ENCODE results near the gene MRPS6. TPM values are rescaled to one million over a fixed set of nuclear protein-coding genes. Genes with fewer than 3 reads are reported as not detected.

Gene MRPS6
- total RNA-seq, 1 experiment from 2014 or later: 55.1 TPM

GRCh38 chr21:34075091-34075425 lies 1.7 kb downstream of the MRPS6 start:
- RAD21 ChIA-PET (ENCODE audit: low non-redundant PET in 1 of 2, low total read pairs in 2 of 2, uncharacterized antibody in 2 of 2, unreplicated experiment in 2 of 2): no interaction called here
- intact Hi-C loops (cut with micrococcal nuclease): loop anchor here (10.0 kb wide), 1 partner anchor 130 kb away; no protein-coding TSS in a partner anchor
- no peaks in the 10 kb centered on the region for H3K27me3 ChIP-seq (ENCODE audit: insufficient read depth, low read length)
- H3K4me2 ChIP-seq (ENCODE audit: low read length): peak overlapping the region; percentile 73
- POLR2A ChIA-PET: no interaction called here
- no peak overlapping the region for H3K4me3 ChIP-seq (replicated peaks in 1 of 2; ENCODE audit: low read depth in 1 of 2, low read length in 2 of 2)
- H3K9ac ChIP-seq (ENCODE audit: low read length): peak overlapping the region; percentile 64; the same call in 1 of the 2 replicates
- H3K36me3 ChIP-seq (ENCODE audit: control insufficient read depth in 1 of 2, insufficient read depth in 2 of 2, low read length in 2 of 2): 0 out of 4 replicates have a peak, but pooled peaks cover 0 to 5% of the 10 kb centered on the region in 2 experiments
- no peak overlapping the region for H2AFZ ChIP-seq (ENCODE audit: low read depth, low read length, poor library complexity, severe bottlenecking)
- TF ChIP-seq SRF (IDR thresholded peaks at IDR 0.05; ENCODE audit: low read depth) (no peak), SP1 (IDR thresholded peaks at IDR 0.05; ENCODE audit: low read depth) (no peak), ZNF274 (IDR thresholded peaks at IDR 0.05; ENCODE audit: low read depth, low read length) (no peak), CBX3 (IDR thresholded peaks at IDR 0.05; ENCODE audit: low read depth) (no peak), CEBPB (IDR thresholded peaks at IDR 0.05; ENCODE audit: low read depth) (no peak), TCF7L2 (IDR thresholded peaks at IDR 0.05; ENCODE audit: borderline replicate concordance, extremely low read depth, insufficient read depth, insufficient read length) (no peak)
- peaks cover 55% of the 10 kb centered on the region for H3K79me2 ChIP-seq (ENCODE audit: insufficient read depth, low read length)
- DNase-seq (ENCODE audit: low read depth, low spot score) (no peak), ATAC-seq (no peak)
- no peak overlapping the region for H3K27ac ChIP-seq (ENCODE audit: low read depth, low read length)
- CTCF ChIA-PET: no interaction called here
- BruUV-seq (replicated peaks): no TSS peak
- no peaks in the 10 kb centered on the region for H3K9me2 ChIP-seq (ENCODE audit: insufficient read depth)
- no peaks in the 10 kb centered on the region for H4K20me1 ChIP-seq (ENCODE audit: insufficient read depth)
- H3K9me3 ChIP-seq (ENCODE audit: control insufficient read depth in 1 of 2, insufficient read depth in 1 of 2, low read depth in 1 of 2, low read length in 2 of 2): no peaks in the 10 kb centered on the region
- peaks cover 10 to 14% of the 10 kb centered on the region in 2 experiments for H3K4me1 ChIP-seq (ENCODE audit: control insufficient read depth in 1 of 2, insufficient read depth in 2 of 2, low read length in 2 of 2)

- Histone ChIP-seq H3K4me1 (ENCODE audit: control insufficient read depth in 1 of 2, insufficient read depth in 2 of 2, low read length in 2 of 2) (peaks cover 10 to 14% of the 10 kb centered on the region in 2 experiments), H3K4me2 (ENCODE audit: low read length) (no peak overlapping the region; the same call in 1 of the 2 replicates), H3K36me3 (ENCODE audit: control insufficient read depth in 1 of 2, insufficient read depth in 2 of 2, low read length in 2 of 2) (peaks cover 0 to 5% of the 10 kb centered on the region in 2 experiments; a peak in 1 of 4 replicates), H3K9me3 (ENCODE audit: control insufficient read depth in 1 of 2, insufficient read depth in 1 of 2, low read depth in 1 of 2, low read length in 2 of 2) (no peaks in the 10 kb centered on the region), H3K4me3 (replicated peaks in 1 of 2; ENCODE audit: low read depth in 1 of 2, low read length in 2 of 2) (no peak overlapping the region), H2AFZ (ENCODE audit: low read depth, low read length, poor library complexity, severe bottlenecking) (no peak overlapping the region), H3K27ac (ENCODE audit: low read depth, low read length) (no peak overlapping the region), H3K79me2 (ENCODE audit: insufficient read depth, low read length) (peaks cover 64% of the 10 kb centered on the region), H4K20me1 (ENCODE audit: insufficient read depth) (no peaks in the 10 kb centered on the region), H3K9me2 (ENCODE audit: insufficient read depth) (no peaks in the 10 kb centered on the region), H3K27me3 (ENCODE audit: insufficient read depth, low read length) (no peaks in the 10 kb centered on the region), H3K9ac (ENCODE audit: low read length) (no peak overlapping the region)
- intact Hi-C loops (cut with micrococcal nuclease): loop anchor here (10.0 kb wide), 1 partner anchor 131 kb away; no protein-coding TSS in a partner anchor
- ChIA-PET POLR2A (no interaction called here), RAD21 (ENCODE audit: low non-redundant PET in 1 of 2, low total read pairs in 2 of 2, uncharacterized antibody in 2 of 2, unreplicated experiment in 2 of 2) (no interaction called here), CTCF (interaction anchor here (1.1 kb wide), 1 partner anchor 16 kb away, joined by 5 read pairs; no protein-coding TSS in a partner anchor)
- ATAC-seq: no peak
- BruUV-seq (replicated peaks): no TSS peak
- TF ChIP-seq SIN3A (IDR thresholded peaks at IDR 0.05; ENCODE audit: low read depth) (no peak), MAX (IDR thresholded peaks at IDR 0.05) (no peak), ATF3 (IDR thresholded peaks at IDR 0.05) (no peak), SP1 (IDR thresholded peaks at IDR 0.05; ENCODE audit: low read depth) (no peak), JUND (IDR thresholded peaks at IDR 0.05) (no peak), CBX3 (IDR thresholded peaks at IDR 0.05; ENCODE audit: low read depth) (no peak), EZH2phosphoT487 (IDR thresholded peaks at IDR 0.05; ENCODE audit: borderline replicate concordance) (no peak)
- DNase-seq (ENCODE audit: low read depth, low spot score): no peak
These were observed 2.6 kb downstream of the MRPS6 start for GRCh38 chr21:34075760-34076660.
